IMR-90 (cell line): ENCODE data around the gene RAB36. TPM values are rescaled to one million over a fixed set of nuclear protein-coding genes. Genes with fewer than 3 reads are reported as not detected.

Source experiments
- ATAC-seq: fragments of 200-7000 bp; cut with Tn5 transposase; 2 replicates; pipeline ENCODE4 v1.9.1; 2020; ENCODE audit warnings: low read depth, mild to moderate bottlenecking, moderate library complexity
- BruUV-seq: library from RNA; stranded (reverse); fragments of 400-500 nt; replicated peaks from 2 replicates; lab custom pipeline; 2021; lab: Mats Ljungman, UMichigan
- CTCF ChIA-PET: fragments of 300-600 bp; formaldehyde crosslinking; extraction: SDS; loops from one replicate; lab custom pipeline; 2021; ENCODE audit warnings: antibody characterized with exemption; lab: Yijun Ruan, JAX
- POLR2A ChIA-PET: fragments of 300-600 bp; sonication (Branson Sonifier 250); formaldehyde crosslinking; loops from one replicate; lab custom pipeline; 2022; ENCODE audit warnings: antibody characterized with exemption; ENCODE audit not compliant: unreplicated experiment; lab: Charles Lee
- DNase-seq: peaks from one replicate; pipeline ENCODE4 v3.0.0; 2013
- H2AFZ ChIP-seq: replicated peaks from 2 replicates; pipeline ENCODE3; 2013; ENCODE audit warnings: low read length, mild to moderate bottlenecking; ENCODE audit not compliant: poor library complexity
- H2AK5ac ChIP-seq: 2 replicates; pipeline ENCODE4 v1.6.1; 2013; ENCODE audit warnings: low read depth, low read length, inconsistent platforms
- H2AK9ac ChIP-seq: replicated peaks from 2 replicates; pipeline ENCODE3; 2013; ENCODE audit warnings: mild to moderate bottlenecking, low read depth, low read length, moderate library complexity; ENCODE audit not compliant: poor library complexity
- H2BK120ac ChIP-seq: 2 replicates; pipeline ENCODE4 v1.6.1; 2013; ENCODE audit warnings: low read depth, low read length, inconsistent platforms
- H2BK15ac ChIP-seq: 3 replicates; pipeline ENCODE4 v1.6.1; 2013; ENCODE audit warnings: low read depth, low read length, inconsistent platforms
- H2BK20ac ChIP-seq: 2 replicates; pipeline ENCODE4 v1.6.1; 2013; ENCODE audit warnings: low read depth, mild to moderate bottlenecking, inconsistent platforms, low read length, moderate library complexity
- H2BK5ac ChIP-seq: 2 replicates; pipeline ENCODE4 v1.6.1; 2013; ENCODE audit warnings: mild to moderate bottlenecking, low read depth, low read length, inconsistent platforms; ENCODE audit not compliant: poor library complexity, severe bottlenecking
- H3K14ac ChIP-seq: replicated peaks from 2 replicates; pipeline ENCODE4 v1.6.1; 2013; ENCODE audit warnings: low read depth, low read length, inconsistent platforms
- H3K18ac ChIP-seq: 2 replicates; pipeline ENCODE4 v1.6.1; 2013; ENCODE audit warnings: low read depth, low read length, control low read depth
- H3K23ac ChIP-seq: 2 replicates; pipeline ENCODE4 v1.6.1; 2013; ENCODE audit warnings: low read depth, low read length, inconsistent platforms
- H3K27ac ChIP-seq: 2 replicates; pipeline ENCODE4 v1.5.1; 2013; ENCODE audit warnings: mild to moderate bottlenecking, control low read depth, low read length; ENCODE audit not compliant: insufficient read depth
- H3K27me3 ChIP-seq: 2 replicates; pipeline ENCODE4 v1.6.1; 2013; ENCODE audit warnings: low read length; ENCODE audit not compliant: control insufficient read depth, insufficient read depth
- H3K36me3 ChIP-seq: 2 replicates; pipeline ENCODE4 v1.6.1; 2013; ENCODE audit warnings: low read length, mixed read lengths; ENCODE audit not compliant: control insufficient read depth, insufficient read depth
- H3K4ac ChIP-seq: 2 replicates; pipeline ENCODE4 v1.6.1; 2013; ENCODE audit warnings: low read depth, low read length, inconsistent platforms
- H3K4me1 ChIP-seq: 2 replicates; pipeline ENCODE4 v1.6.1; 2013; ENCODE audit warnings: low read length, mixed read lengths; ENCODE audit not compliant: control insufficient read depth, insufficient read depth
- H3K4me2 ChIP-seq: 2 replicates; pipeline ENCODE4 v1.6.1; 2013; ENCODE audit warnings: low read depth, mild to moderate bottlenecking, control low read depth, low read length, moderate library complexity
- H3K4me3 ChIP-seq: 2 replicates; pipeline ENCODE4 v1.5.1; 2013; ENCODE audit warnings: low read depth, mild to moderate bottlenecking, control low read depth, low read length, moderate library complexity; ENCODE audit not compliant: insufficient read depth
- H3K56ac ChIP-seq: 2 replicates; pipeline ENCODE4 v1.6.1; 2013; ENCODE audit warnings: low read length, inconsistent platforms; ENCODE audit not compliant: insufficient read depth; ENCODE audit errors: extremely low read depth
- H3K79me1 ChIP-seq, 2 experiments: 2 replicates each; pipeline ENCODE4 v1.6.1; 2013; ENCODE audit warnings: low read length in 2 of 2, inconsistent platforms in 1 of 2, low read depth in 1 of 2
- H3K9ac ChIP-seq: 2 replicates; pipeline ENCODE4 v1.6.1; 2013; ENCODE audit warnings: low read depth, low read length, control low read depth
- H3K9me1 ChIP-seq: 2 replicates; pipeline ENCODE4 v1.6.1; 2013; ENCODE audit warnings: low read length, inconsistent platforms; ENCODE audit not compliant: insufficient read depth
- H3K9me3 ChIP-seq: 2 replicates; pipeline ENCODE4 v1.6.1; 2013; ENCODE audit warnings: low read length; ENCODE audit not compliant: control insufficient read depth, insufficient read depth
- H4K20me1 ChIP-seq: 2 replicates; pipeline ENCODE4 v1.6.1; 2013; ENCODE audit warnings: low read length, inconsistent platforms; ENCODE audit not compliant: insufficient read depth
- H4K5ac ChIP-seq: 2 replicates; pipeline ENCODE4 v1.6.1; 2013; ENCODE audit warnings: mild to moderate bottlenecking, low read depth, low read length, control low read depth
- H4K8ac ChIP-seq, 2 experiments: 2 replicates each; pipeline ENCODE4 v1.6.1; 2013; ENCODE audit warnings: low read depth in 2 of 2, low read length in 2 of 2, control low read depth in 1 of 2, inconsistent platforms in 1 of 2
- H4K91ac ChIP-seq: 2 replicates; pipeline ENCODE4 v1.6.1; 2013; ENCODE audit warnings: low read depth, low read length, inconsistent platforms; ENCODE audit not compliant: insufficient read depth
- BHLHE40 ChIP-seq: fragments of 150-350 bp; IDR thresholded peaks from 2 replicates; pipeline ENCODE4 v1.6.1; 2016; ENCODE audit warnings: mild to moderate bottlenecking, low read depth, low read length
- CEBPB ChIP-seq: IDR thresholded peaks from 2 replicates; pipeline ENCODE4 v1.6.1; 2012; ENCODE audit warnings: low read depth, low read length, improper control_type of control experiment
- CHD1 ChIP-seq: IDR thresholded peaks from 2 replicates; pipeline ENCODE4 v1.6.1; 2012; ENCODE audit warnings: low read depth, low read length, improper control_type of control experiment
- CTCF ChIP-seq: conservative IDR thresholded peaks from 2 replicates; pipeline ENCODE4 v1.5.1; 2012; ENCODE audit warnings: mild to moderate bottlenecking, low read depth, low read length, improper control_type of control experiment
- ELK1 ChIP-seq: fragments of 150-350 bp; IDR thresholded peaks from 2 replicates; pipeline ENCODE4 v1.6.1; 2016; ENCODE audit warnings: low read depth, mild to moderate bottlenecking, low read length, moderate library complexity, borderline replicate concordance
- FOS ChIP-seq: fragments of 150-350 bp; IDR thresholded peaks from 2 replicates; pipeline ENCODE4 v1.6.1; 2016; ENCODE audit warnings: low read depth, low read length
- MAFK ChIP-seq: IDR thresholded peaks from 2 replicates; pipeline ENCODE4 v1.6.1; 2012; ENCODE audit warnings: low read depth, low read length, improper control_type of control experiment
- MAZ ChIP-seq: IDR thresholded peaks from 2 replicates; pipeline ENCODE4 v1.6.1; 2012; ENCODE audit warnings: low read depth, mild to moderate bottlenecking, low read length, improper control_type of control experiment, moderate library complexity, borderline replicate concordance
- MXI1 ChIP-seq: IDR thresholded peaks from 2 replicates; pipeline ENCODE4 v1.6.1; 2012; ENCODE audit warnings: low read depth, mild to moderate bottlenecking, low read length, moderate library complexity, borderline replicate concordance
- NFE2L2 ChIP-seq: fragments of 150-350 bp; IDR thresholded peaks from 2 replicates; pipeline ENCODE4 v1.6.1; 2016; ENCODE audit warnings: low read depth, mild to moderate bottlenecking, low read length
- POLR2A ChIP-seq: IDR thresholded peaks from 2 replicates; pipeline ENCODE4 v1.6.1; 2012; ENCODE audit warnings: mild to moderate bottlenecking, low read depth, low read length
- RCOR1 ChIP-seq: IDR thresholded peaks from 2 replicates; pipeline ENCODE4 v1.6.1; 2012; ENCODE audit warnings: mild to moderate bottlenecking, low read length, improper control_type of control experiment; ENCODE audit not compliant: insufficient replicate concordance
- RFX5 ChIP-seq: IDR thresholded peaks from 2 replicates; pipeline ENCODE4 v1.8.0; 2012; ENCODE audit warnings: low read depth, mild to moderate bottlenecking, low read length, moderate library complexity
- SMC3 ChIP-seq: fragments of 150-350 bp; IDR thresholded peaks from 2 replicates; pipeline ENCODE4 v1.6.1; 2016; ENCODE audit warnings: low read depth, mild to moderate bottlenecking, antibody characterized with exemption, low read length, moderate library complexity
- USF2 ChIP-seq: fragments of 150-350 bp; IDR thresholded peaks from 2 replicates; pipeline ENCODE4 v1.6.1; 2017; ENCODE audit warnings: mild to moderate bottlenecking, antibody characterized with exemption, low read length, low read depth
- WGBS, 2 experiments: methylation state at CpG; one replicate each; pipeline versions ENCODE4 v1.1.5 to v1.1.7; 2013; ENCODE audit warnings: missing lambda C conversion rate in 2 of 2; ENCODE audit not compliant: insufficient read length in 1 of 2; ENCODE audit errors: extremely low coverage in 2 of 2; 5-methylcytosine and 5-hydroxymethylcytosine counted together
- dilution Hi-C: fragments of 300-500 bp; cut with HindIII; formaldehyde crosslinking; loops from one replicate; pipeline ENCODE4 v1.14.3; 2018; ENCODE audit warnings: low sequenced_read_pairs; ENCODE audit not compliant: unreplicated experiment
- in situ Hi-C: fragments of 300-500 bp; cut with MboI; formaldehyde crosslinking; loops from 3 replicates; pipeline ENCODE4 v1.14.3; 2019; ENCODE audit warnings: low sequenced_read_pairs, inconsistent platforms, mixed read lengths
- intact Hi-C: fragments of 100-400 bp; cut with micrococcal nuclease; formaldehyde crosslinking; loops from 2 replicates; pipeline ENCODE4 v1.10.0; 2022
- polyA plus RNA-seq, 3 experiments: library from polyadenylated mRNA; depleted of rRNA; stranded (reverse); fragments of >200 nt; gene quantifications; 2 replicates each; pipeline ENCODE4 v1.2.3, GENCODE V29; 2012; ENCODE audit warnings: low replicate concordance in 1 of 3
- total RNA-seq: library from RNA; depleted of rRNA; stranded (reverse); fragments of >200 nt; gene quantifications from 2 replicates; pipeline ENCODE4 v1.2.3, GENCODE V29; 2012

The RAB36 gene
- total and polyA plus RNA-seq, 2 of the 4 experiments (the other 2 are of a cell fraction), result 3.6 to 4.0 TPM

GRCh38 chr22:23132376-23133091 lies 12.7 kb upstream of the RAB36 start:
- Histone ChIP-seq H3K79me1 (no peaks in the 10 kb centered on the region), H2BK15ac (no peak overlapping the region), H2AK9ac (no peak overlapping the region), H3K4me2 (no peak overlapping the region), H3K9me3 (no peaks in the 10 kb centered on the region), H3K9me1 (no peaks in the 10 kb centered on the region), H3K4me3 (no peak overlapping the region), H4K8ac (no peak overlapping the region), H2BK20ac (no peak overlapping the region), H3K18ac (no peak overlapping the region), H3K4ac (no peak overlapping the region), H3K4me1 (peaks cover 3% of the 10 kb centered on the region; the same call in 1 of the 2 replicates), H3K36me3 (no peaks in the 10 kb centered on the region), H3K56ac (no peak overlapping the region), H3K14ac (no peak overlapping the region), H3K27me3 (peaks cover 20% of the 10 kb centered on the region), H3K23ac (no peak overlapping the region), H2AK5ac (no peak overlapping the region), H4K5ac (no peak overlapping the region), H4K20me1 (no peaks in the 10 kb centered on the region), H3K27ac (no peak overlapping the region), H2BK120ac (no peak overlapping the region), H4K91ac (no peak overlapping the region), H3K9ac (no peak overlapping the region), H2BK5ac (no peak overlapping the region), H2AFZ (no peak overlapping the region)
- ATAC-seq (no peak), DNase-seq (no peak)
- dilution Hi-C loops (no loop called here), intact Hi-C loops (loop anchor here (10.0 kb wide), 1 partner anchor 668 kb away; no protein-coding TSS in a partner anchor), in situ Hi-C loops (no loop called here)
- BruUV-seq, result no TSS peak
- ChIA-PET CTCF (interaction anchor here (1.0 to 1.5 kb wide), 3 partner anchors 172 to 253 kb away, joined by 3 to 5 read pairs (median 3); no protein-coding TSS in a partner anchor), POLR2A (no interaction called here)
- 86% methylated on average over 1 of the region's 10 CpGs; no CpG with 5 or more reads in 1 of the 2 experiments for WGBS, 2 experiments
- TF ChIP-seq RCOR1 (no peak), POLR2A (no peak), RFX5 (no peak), MXI1 (no peak), MAFK (no peak), CTCF (no peak), SMC3 (no peak), USF2 (no peak), BHLHE40 (no peak), CHD1 (no peak), NFE2L2 (no peak), FOS (no peak), ELK1 (no peak), MAZ (no peak), CEBPB (no peak)
